Prostate gland (tissue), 2 donors: ENCODE measurements around the gene PDE4D. TPM values are rescaled to one million over a fixed set of nuclear protein-coding genes. Genes with fewer than 3 reads are reported as not detected.

ENCODE experiments used
- DNase-seq: peaks from one replicate; pipeline ENCODE4 v3.0.0-alpha.2; 2019; ENCODE audit warnings: low spot score
- H3K27ac ChIP-seq, 2 donors: fragments of 200-600 bp; sonication (generic); 2 replicates each; pipeline ENCODE4 v1.5.1; 2017 to 2019
- H3K27me3 ChIP-seq: fragments of 200-600 bp; sonication (generic); replicated peaks from 2 replicates; pipeline ENCODE4 v1.5.1; 2019; ENCODE audit not compliant: insufficient read depth
- H3K36me3 ChIP-seq, 2 donors: fragments of 200-600 bp; sonication (generic); 1 replicate in 1 of 2; 2 replicates in 1 of 2; pipeline versions ENCODE4 v1.5.1 to v1.8.1; 2017 to 2019
- H3K4me1 ChIP-seq: fragments of 200-600 bp; sonication (generic); replicated peaks from 2 replicates; pipeline ENCODE4 v1.5.1; 2019
- H3K4me3 ChIP-seq, 2 donors: fragments of 200-600 bp; sonication (generic); 2 replicates each; pipeline ENCODE4 v1.5.1; 2017 to 2019
- H3K9me3 ChIP-seq: fragments of 200-600 bp; sonication (generic); 2 replicates; pipeline ENCODE4 v1.5.1; 2017
- POLR2A ChIP-seq: fragments of 450-650 bp; IDR thresholded peaks from one replicate; pipeline ENCODE4 v1.6.1; 2016; ENCODE audit warnings: antibody characterized with exemption, mild to moderate bottlenecking
- POLR2AphosphoS5 ChIP-seq: sonication (generic); formaldehyde crosslinking; IDR thresholded peaks from one replicate; pipeline ENCODE4 v1.6.1; 2017; ENCODE audit warnings: antibody characterized with exemption
- WGBS: methylation state at CpG from one replicate; pipeline ENCODE4 v1.1.5; 2018; 5-methylcytosine and 5-hydroxymethylcytosine counted together
- intact Hi-C: fragments of 100-400 bp; cut with DNase I; formaldehyde crosslinking; loops from one replicate; pipeline ENCODE4 v1.14.2; 2022
- total RNA-seq, 2 donors: library from RNA; depleted of rRNA; stranded (reverse); fragments of >200 nt; gene quantifications; one replicate each; pipeline ENCODE4 v1.1.0, GENCODE V29; 2016
- TF ChIP-seq, protein P1 (sequence below), 4 experiments: fragments of 200-600 bp in 2 of 4; fragments of 450-650 bp in 2 of 4; sonication (generic) in 2 of 4; IDR thresholded peaks; 1 replicate in 3 of 4; 2 replicates in 1 of 4; pipeline ENCODE4 v1.5.1; 2016 to 2019; ENCODE audit warnings: antibody characterized with exemption in 4 of 4, mild to moderate bottlenecking in 2 of 4, moderate library complexity in 2 of 4

Gene PDE4D
- total RNA-seq, 2 donors from 2014 or later, result 64.2 to 75.6 TPM

DNA sequence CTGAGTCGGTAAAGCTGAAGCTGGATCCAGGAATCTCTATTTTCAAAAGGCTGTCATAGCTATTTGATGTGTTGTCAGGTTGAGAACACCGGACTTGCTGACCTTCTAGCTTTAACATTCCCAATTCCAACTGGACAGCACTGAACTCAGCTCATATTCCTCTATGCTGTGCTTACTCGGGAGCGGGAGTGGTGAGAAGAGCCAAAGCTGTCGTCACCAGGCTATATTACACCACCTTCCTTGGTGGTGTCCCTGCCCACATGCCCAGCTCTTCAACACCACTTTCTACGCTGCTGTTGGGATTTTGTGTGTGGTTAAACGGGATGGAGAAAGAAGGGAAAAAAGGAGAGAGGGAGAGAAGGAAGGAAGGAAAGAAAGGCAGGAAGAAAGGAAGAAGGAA, 657.1 kb downstream of the PDE4D start:
- Histone ChIP-seq H3K4me1 (no peaks in the 10 kb centered on the region), H3K27ac (no peak overlapping the region), H3K36me3 (no peaks in the 10 kb centered on the region), H3K27me3 (no peaks in the 10 kb centered on the region), H3K9me3 (no peaks in the 10 kb centered on the region), H3K4me3 (no peak overlapping the region)
- WGBS, result 79% methylated on average over 7 of the region's 7 CpGs
- TF ChIP-seq, protein P1, sequence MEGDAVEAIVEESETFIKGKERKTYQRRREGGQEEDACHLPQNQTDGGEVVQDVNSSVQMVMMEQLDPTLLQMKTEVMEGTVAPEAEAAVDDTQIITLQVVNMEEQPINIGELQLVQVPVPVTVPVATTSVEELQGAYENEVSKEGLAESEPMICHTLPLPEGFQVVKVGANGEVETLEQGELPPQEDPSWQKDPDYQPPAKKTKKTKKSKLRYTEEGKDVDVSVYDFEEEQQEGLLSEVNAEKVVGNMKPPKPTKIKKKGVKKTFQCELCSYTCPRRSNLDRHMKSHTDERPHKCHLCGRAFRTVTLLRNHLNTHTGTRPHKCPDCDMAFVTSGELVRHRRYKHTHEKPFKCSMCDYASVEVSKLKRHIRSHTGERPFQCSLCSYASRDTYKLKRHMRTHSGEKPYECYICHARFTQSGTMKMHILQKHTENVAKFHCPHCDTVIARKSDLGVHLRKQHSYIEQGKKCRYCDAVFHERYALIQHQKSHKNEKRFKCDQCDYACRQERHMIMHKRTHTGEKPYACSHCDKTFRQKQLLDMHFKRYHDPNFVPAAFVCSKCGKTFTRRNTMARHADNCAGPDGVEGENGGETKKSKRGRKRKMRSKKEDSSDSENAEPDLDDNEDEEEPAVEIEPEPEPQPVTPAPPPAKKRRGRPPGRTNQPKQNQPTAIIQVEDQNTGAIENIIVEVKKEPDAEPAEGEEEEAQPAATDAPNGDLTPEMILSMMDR (IDR thresholded peaks at IDR 0.05), result no peak
- no peak for TF ChIP-seq POLR2A
- TF ChIP-seq POLR2AphosphoS5, result no peak
- no peak for DNase-seq
- intact Hi-C loops, result no loop called here

DNA sequence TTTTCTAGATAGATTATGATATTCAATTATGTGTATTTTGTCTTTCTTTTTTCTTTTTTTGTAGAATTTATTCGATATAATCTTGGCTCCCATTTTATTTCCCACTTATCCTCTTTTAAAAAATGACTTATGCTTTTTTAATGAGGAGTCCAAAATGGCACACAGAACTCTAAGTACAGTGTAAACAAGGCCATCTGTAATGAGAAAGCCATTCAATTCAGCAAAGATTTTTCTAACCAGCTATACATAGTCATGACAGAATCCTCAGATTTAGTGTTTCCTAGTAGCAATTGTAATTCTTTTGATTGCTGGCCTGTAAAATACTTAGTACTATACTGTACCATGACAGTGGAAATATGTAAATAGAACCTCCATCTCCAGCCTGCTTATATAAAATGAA, 659.3 kb downstream of the PDE4D start:
- no peak for DNase-seq
- TF ChIP-seq POLR2A (no peak), POLR2AphosphoS5 (no peak)
- TF ChIP-seq, protein P1 (IDR thresholded peaks at IDR 0.05), result no peak
- intact Hi-C loops, result no loop called here
- WGBS, result 73% methylated on average over 1 of the region's 1 CpG
- no peak overlapping the region for H3K4me3 ChIP-seq
- no peaks in the 10 kb centered on the region for H3K36me3 ChIP-seq
- H3K9me3 ChIP-seq, result no peaks in the 10 kb centered on the region
- H3K27me3 ChIP-seq, result no peaks in the 10 kb centered on the region
- H3K4me1 ChIP-seq, result no peaks in the 10 kb centered on the region
- H3K27ac ChIP-seq, result no peak overlapping the region

DNA sequence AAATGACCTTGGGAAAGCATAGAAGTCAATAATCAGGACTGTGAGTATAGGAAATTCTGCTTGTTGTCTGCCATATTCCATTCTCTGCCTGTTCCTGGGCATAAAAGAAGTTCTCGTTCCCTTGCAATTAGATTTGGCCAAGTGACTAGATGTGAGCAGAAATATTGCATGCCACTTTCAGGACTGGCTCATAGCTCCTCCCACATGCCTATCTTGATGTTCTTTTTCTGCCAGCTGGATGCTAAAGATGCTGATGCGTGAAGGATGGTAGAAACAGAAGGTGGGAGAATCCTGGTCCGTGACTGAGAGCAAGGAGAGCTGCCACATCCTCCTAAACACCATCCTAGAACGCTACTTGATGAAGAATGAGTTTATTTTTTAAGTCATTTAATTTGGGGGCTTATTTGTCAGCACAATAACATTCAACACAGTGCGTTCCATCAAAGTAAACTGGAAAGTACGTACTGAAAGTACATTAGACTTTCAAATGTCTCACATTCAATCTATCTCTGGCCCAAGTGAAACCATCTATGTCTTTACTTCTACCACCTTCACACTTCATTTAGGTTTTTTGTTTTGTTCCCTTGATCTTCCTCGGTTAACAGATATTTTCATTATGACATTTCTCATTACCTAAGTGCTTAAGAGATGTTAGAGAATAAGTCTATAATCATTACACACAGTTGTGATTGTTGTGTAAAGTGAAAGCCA, 662.1 kb downstream of the PDE4D start:
- Histone ChIP-seq H3K36me3 (no peaks in the 10 kb centered on the region), H3K4me3 (no peak overlapping the region), H3K27me3 (no peaks in the 10 kb centered on the region), H3K4me1 (no peaks in the 10 kb centered on the region), H3K9me3 (no peaks in the 10 kb centered on the region), H3K27ac (peak overlapping the region in 1 of 2 donors; percentile 54)
- intact Hi-C loops, result no loop called here
- DNase-seq, result no peak
- 57% methylated on average over 7 of the region's 7 CpGs for WGBS
- TF ChIP-seq POLR2AphosphoS5 (no peak), POLR2A (no peak)
- TF ChIP-seq, protein P1 (IDR thresholded peaks at IDR 0.05), result no peak

DNA sequence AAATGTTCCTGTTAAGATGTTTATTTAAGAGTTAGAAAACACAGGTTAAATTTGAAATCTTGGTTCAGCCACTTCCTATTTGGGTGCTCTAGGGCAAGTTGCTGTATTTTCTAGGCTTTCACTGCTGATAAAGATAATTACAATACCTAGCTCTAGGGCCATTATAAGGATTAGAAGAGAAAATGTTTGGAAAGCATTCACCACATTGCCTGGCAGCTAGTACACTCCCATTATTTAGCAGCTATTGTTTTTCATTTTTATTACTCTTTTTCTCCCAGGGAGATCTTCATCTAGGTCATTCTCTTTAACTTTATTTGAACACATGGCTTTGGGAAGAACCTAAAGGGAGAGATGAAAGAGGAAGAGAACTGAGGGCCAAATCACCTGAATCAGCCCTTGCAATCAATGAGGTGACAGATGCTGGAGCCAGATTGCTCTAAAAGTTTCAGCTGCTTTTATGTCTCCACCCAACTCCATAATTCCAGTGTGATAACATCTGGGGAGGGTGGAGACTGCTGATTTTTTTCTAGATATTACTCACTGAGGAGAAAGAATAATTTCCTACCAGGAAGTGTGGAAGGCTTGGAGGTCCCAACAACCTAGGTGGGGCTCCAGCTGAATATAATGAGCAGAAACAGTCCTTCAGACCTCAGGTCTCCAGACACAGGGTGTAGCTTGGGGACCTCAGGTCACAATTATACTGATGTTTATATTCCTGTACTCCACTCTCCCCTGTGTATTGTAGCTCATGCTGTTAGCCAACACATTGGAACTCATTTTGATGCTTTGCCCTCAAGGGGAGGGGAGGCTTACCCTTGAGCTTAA, 670.6 kb downstream of the PDE4D start:
- H3K4me3 ChIP-seq, result no peak overlapping the region
- H3K9me3 ChIP-seq, result no peaks in the 10 kb centered on the region
- intact Hi-C loops, result no loop called here
- H3K27me3 ChIP-seq, result no peaks in the 10 kb centered on the region
- TF ChIP-seq POLR2AphosphoS5 (no peak), POLR2A (no peak)
- TF ChIP-seq, protein P1 (IDR thresholded peaks at IDR 0.05), result no peak
- H3K36me3 ChIP-seq, result no peaks in the 10 kb centered on the region
- peak overlapping the region in 1 of 2 donors; percentile 18 for H3K27ac ChIP-seq
- H3K4me1 ChIP-seq, result no peaks in the 10 kb centered on the region
- DNase-seq, result no peak
